Upper lobe of right lung (tissue), 1 donor: ENCODE results near the gene POSTN. TPM values are rescaled to one million over a fixed set of nuclear protein-coding genes. Genes with fewer than 3 reads are reported as not detected.

ENCODE experiments used
- ATAC-seq: fragments of 200-7000 bp; cut with Tn5 transposase; one replicate; pipeline ENCODE4 v1.9.1; 2020; ENCODE audit warnings: mild to moderate bottlenecking, moderate library complexity
- DNase-seq: peaks from one replicate; pipeline ENCODE4 v3.0.0-alpha.2; 2020
- H3K27ac ChIP-seq: fragments of 200-600 bp; one replicate; pipeline ENCODE4 v1.8.0; 2022
- H3K27me3 ChIP-seq: fragments of 200-600 bp; one replicate; pipeline ENCODE4 v1.8.0; 2022; ENCODE audit warnings: mild to moderate bottlenecking
- H3K36me3 ChIP-seq: fragments of 200-600 bp; one replicate; pipeline ENCODE4 v1.8.0; 2022
- H3K4me1 ChIP-seq: fragments of 200-600 bp; one replicate; pipeline ENCODE4 v1.8.0; 2022
- H3K4me3 ChIP-seq: fragments of 200-600 bp; one replicate; pipeline ENCODE4 v1.8.0; 2022; ENCODE audit warnings: mild to moderate bottlenecking
- H3K9me3 ChIP-seq: fragments of 200-600 bp; one replicate; pipeline ENCODE4 v1.8.0; 2022
- CTCF ChIP-seq: fragments of 200-600 bp; IDR thresholded peaks from one replicate; pipeline ENCODE4 v1.8.0; 2022; ENCODE audit warnings: antibody characterized with exemption
- intact Hi-C: fragments of 100-400 bp; cut with DNase I; formaldehyde crosslinking; loops from one replicate; pipeline ENCODE4 v1.11.0; 2022
- total RNA-seq: library from RNA; stranded (reverse); fragmentation: NEBNext Ultra II Directional; extraction: Animal tissue kit (Norgen Biotek cat#: 25700); gene quantifications from one replicate; pipeline ENCODE4 v1.2.1, GENCODE V29; 2021
- donor health status: DM: no; HTN: yes; CAD: no; lungs with severe emphysema.

The POSTN gene
- total RNA-seq, 1 donor from 2014 or later, result 96.9 TPM

- Histone ChIP-seq H3K36me3 (no peaks in the 10 kb centered on the region), H3K4me3 (no peak overlapping the region), H3K27ac (no peak overlapping the region), H3K27me3 (no peaks in the 10 kb centered on the region), H3K9me3 (no peaks in the 10 kb centered on the region), H3K4me1 (no peaks in the 10 kb centered on the region)
- DNase-seq, result no peak
- no peak for TF ChIP-seq CTCF
- intact Hi-C loops, result no loop called here
- ATAC-seq, result no peak
These were observed 67.5 kb downstream of the POSTN start for GRCh38 chr13:37531049-37531448.

GRCh38 chr13:37529751-37530385 lies 68.7 kb downstream of the POSTN start:
- ATAC-seq (no peak), DNase-seq (no peak)
- no peak for TF ChIP-seq CTCF
- Histone ChIP-seq H3K4me1 (no peaks in the 10 kb centered on the region), H3K4me3 (no peak overlapping the region), H3K36me3 (no peaks in the 10 kb centered on the region), H3K27me3 (no peaks in the 10 kb centered on the region), H3K9me3 (no peaks in the 10 kb centered on the region), H3K27ac (no peak overlapping the region)
- intact Hi-C loops, result no loop called here

DNA sequence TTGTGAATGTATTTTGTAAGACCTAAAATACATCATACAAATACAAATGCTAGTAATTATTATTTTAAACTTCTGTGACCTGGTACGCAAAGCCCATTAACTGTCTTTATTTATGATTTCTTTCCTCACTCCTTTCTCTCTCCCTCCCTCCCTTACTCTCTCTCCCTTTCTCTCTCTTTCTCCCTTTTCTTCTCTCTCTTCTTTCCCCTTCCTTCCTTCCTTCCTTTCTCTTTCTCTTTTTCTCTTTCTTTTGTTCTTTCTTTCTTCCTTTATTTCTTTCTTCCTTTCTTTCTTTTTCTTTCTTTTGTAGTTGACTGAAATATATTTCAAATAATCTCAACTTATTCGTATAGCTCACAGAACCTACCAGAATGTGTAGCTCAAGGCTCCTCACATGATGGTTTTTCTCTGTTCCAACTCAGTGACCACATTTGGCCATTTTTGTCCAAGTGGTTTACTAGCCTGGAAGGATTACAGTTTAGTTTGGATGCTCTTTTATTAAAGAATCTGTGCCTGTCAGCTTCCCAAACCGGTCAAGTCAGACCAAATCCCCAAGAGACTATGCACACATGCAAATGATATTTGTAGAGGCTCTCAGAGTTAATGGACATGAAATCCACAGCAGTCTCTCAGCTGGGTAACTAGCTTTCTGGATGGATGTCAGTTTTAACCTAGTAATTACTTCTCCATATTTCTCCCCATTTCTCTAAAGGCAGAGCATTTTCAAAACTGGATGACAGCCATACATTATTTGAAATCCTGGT lies 71.7 kb downstream of the POSTN start:
- no peak overlapping the region for H3K4me3 ChIP-seq
- ATAC-seq (no peak), DNase-seq (no peak)
- H3K9me3 ChIP-seq, result no peaks in the 10 kb centered on the region
- intact Hi-C loops, result no loop called here
- no peaks in the 10 kb centered on the region for H3K4me1 ChIP-seq
- TF ChIP-seq CTCF, result no peak
- no peaks in the 10 kb centered on the region for H3K36me3 ChIP-seq
- H3K27me3 ChIP-seq, result no peaks in the 10 kb centered on the region
- no peak overlapping the region for H3K27ac ChIP-seq

DNA sequence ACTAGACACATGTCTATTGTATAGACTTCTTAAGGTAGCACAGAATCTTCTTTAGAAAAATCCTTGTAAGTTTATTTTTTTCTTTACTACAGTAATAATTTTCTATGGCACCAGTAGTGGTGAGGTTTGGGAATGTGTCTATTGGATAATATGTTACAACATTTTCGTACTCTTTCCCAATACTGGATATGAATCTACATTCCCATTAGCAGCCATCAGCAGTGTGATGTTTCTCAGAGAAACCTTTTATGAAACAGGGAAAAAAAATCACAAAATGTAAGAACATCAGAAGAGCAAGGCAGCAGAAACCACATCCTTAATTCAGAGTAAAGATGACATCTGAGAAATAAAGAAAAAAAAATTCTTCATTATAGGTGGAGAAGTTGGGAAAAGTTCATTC lies 83.3 kb downstream of the POSTN start:
- no peak for TF ChIP-seq CTCF
- no peaks in the 10 kb centered on the region for H3K9me3 ChIP-seq
- intact Hi-C loops, result no loop called here
- no peaks in the 10 kb centered on the region for H3K27me3 ChIP-seq
- no peak overlapping the region for H3K27ac ChIP-seq
- H3K4me1 ChIP-seq, result no peaks in the 10 kb centered on the region
- H3K36me3 ChIP-seq, result no peaks in the 10 kb centered on the region
- DNase-seq (no peak), ATAC-seq (no peak)
- no peak overlapping the region for H3K4me3 ChIP-seq
